CD1c-positive myeloid dendritic cell (primary cell): ENCODE data around the gene SPEF1.

Experiments
- DNase-seq: peaks from one replicate; pipeline ENCODE4 v3.0.0-alpha.2; 2016; ENCODE audit errors: extremely low spot score

The SPEF1 gene

DNA sequence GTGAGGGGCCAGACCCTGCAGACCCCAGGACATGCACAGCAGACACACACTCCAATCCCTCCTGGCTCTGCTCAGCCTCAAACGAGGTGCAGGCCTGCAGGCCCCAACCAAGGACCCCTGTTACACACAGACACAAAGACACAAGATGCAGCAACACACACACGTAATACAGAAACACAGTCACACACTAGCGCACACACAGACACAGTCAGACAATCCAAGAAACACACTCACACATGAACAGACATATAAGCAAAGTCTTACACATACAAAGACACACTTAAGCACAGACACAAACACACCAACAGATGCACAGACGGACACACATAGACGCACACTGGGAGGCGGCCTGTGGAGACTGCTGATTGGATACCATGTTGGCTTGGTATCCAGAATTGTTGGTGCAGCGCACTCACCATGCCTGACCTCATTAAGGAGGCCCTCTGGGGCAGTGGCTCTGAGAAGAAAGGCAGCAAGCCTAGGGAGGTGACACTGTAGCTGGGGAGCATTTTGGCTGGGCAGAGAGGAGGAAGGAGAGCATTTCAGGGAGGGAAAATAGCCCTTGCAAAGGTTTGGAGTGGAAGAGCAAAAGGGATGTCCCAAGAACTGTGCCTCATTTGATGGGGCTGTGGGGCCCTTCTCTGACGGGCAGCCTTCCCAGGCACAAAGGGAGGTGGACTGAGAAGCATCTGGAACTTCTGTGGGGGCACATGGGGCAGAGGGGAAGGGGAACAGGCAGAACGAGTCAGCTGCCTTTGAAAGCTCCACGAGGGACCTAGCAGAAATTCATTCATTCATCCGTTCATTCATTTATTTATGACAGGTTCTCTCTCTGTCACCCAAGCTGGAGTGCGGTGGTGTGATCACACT, 50.2 kb downstream of the SPEF1 start:
- DNase-seq, result no peak

DNA sequence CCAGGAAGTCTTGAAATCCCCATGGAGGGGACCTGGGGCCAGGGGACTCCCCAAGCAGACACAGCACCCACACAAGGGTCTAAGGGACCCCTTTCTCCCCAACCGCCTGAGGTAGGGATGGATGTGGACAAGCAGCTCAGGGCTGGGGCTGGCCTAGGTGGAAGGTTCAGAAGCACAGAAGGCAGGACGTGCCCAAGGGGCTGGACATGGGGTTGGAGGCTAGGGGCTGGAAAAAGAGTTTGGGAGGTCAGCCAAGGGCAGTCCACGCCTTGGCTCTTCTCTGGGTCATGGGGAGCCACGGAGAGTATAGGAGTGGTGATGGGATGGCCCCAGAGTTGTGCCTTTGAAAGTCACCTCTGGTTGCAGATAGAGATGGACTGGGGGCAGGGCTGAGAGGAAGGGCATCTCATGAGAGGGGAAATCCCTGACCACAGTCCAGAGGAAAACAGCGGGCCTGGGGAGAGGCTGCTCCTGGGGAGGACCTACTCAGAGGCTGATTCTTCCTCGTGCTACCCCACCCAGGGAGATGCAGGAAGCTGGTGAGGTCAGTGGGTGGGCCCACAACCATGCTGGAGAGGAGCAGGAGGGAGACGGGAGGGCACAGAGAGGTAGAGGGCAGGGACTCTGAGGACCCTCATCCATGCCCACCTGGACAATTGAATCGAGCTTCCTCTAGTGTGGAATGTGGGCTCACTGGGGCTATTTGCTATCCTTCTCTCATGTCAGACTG, 51.3 kb downstream of the SPEF1 start:
- no peak for DNase-seq

DNA sequence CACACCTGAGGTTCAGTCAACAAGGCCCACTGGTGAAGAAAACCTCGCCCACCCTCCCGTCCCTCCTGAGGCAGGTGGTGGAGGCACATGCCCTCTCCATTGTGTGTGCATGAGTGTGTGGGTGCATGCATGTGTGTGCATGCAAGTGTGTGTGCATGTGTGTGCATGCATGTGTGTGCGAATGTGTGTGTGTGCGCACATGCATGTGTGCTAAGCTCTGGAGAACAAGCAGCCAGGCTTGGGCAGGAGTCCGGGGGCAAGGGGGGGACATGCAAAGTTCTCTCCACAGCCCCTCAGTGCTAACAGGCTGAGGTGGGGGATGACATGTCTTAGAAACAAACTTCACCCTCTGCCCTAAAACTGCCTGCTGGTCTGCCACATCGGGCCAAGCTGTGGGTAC, 51.9 kb downstream of the SPEF1 start:
- DNase-seq, result no peak

DNA sequence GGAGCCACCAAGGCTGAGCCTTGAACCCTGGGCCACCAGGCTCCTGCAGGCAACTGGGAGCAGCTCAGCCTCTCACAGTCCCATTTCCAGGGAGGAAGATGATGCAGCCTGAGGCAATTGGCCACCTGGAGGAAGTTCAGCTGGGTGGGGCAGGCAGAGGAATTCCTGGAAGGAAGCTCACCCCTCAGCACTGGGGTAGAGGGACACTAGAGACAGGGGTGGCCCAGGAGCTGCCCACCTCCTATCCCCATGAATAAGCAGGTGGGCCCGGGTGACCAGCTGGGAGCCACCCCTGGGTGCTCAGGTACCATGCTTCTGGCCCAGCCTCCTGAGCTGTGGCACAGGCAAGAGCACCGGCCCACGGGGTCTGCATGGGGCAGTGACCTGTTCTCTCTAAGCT, 52.4 kb downstream of the SPEF1 start:
- DNase-seq, result no peak

DNA sequence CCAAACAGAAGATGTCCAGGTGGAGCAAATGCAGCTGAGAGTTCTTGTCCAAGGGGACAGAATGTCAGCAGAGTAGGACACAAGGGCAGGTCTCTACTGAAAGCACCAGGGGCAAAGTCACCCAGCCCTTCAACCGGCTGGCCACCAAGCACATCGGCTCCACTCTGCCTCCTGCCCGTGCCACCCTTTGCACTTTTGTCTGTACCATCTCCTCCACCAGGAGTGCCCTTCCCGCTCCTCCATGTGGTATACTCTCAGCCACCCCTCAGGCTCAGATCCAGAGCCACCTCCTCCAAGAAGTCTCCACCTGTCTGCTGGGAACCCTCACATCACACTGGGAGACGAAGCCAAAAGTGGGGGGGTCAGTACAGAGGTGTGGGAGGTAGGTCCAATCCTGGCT, 52.9 kb downstream of the SPEF1 start:
- DNase-seq, result no peak
